CD4-positive, alpha-beta T cell treated with Interleukin-6 for 4 hours (primary cell): ENCODE results near the gene IL1RAPL1.
A peak's percentile ranks its signal among the peaks of the same experiment; 100 is the strongest.
"Not testable (repeated sequence)": the region's sequence is repeated elsewhere in the genome, so short reads cannot be mapped to it uniquely, and the experiment has no call there.

Source experiments
- DNase-seq: peaks from one replicate; pipeline ENCODE4 v3.0.0-alpha.2; 2020; ENCODE audit warnings: mixed read lengths

IL1RAPL1 gene

GRCh38 chrX:28638775-28639174 lies 51.5 kb downstream of the IL1RAPL1 start:
- no peak for DNase-seq

- no peak for DNase-seq
Observed at GRCh38 chrX:28639451-28639850, 52.2 kb downstream of the IL1RAPL1 start.

- no peak for DNase-seq
Observed at GRCh38 chrX:28649541-28649940, 62.3 kb downstream of the IL1RAPL1 start.

GRCh38 chrX:28651186-28651585 lies 63.9 kb downstream of the IL1RAPL1 start:
- DNase-seq = no peak

GRCh38 chrX:28659269-28659668 lies 72.0 kb downstream of the IL1RAPL1 start:
- peak; percentile 7 for DNase-seq

GRCh38 chrX:28665778-28666177 lies 78.5 kb downstream of the IL1RAPL1 start:
- no peak for DNase-seq

- no peak for DNase-seq
Observed at GRCh38 chrX:28668303-28668702, 81.1 kb downstream of the IL1RAPL1 start.

GRCh38 chrX:28668957-28669356 lies 81.7 kb downstream of the IL1RAPL1 start:
- no peak for DNase-seq

- no peak for DNase-seq
Observed at GRCh38 chrX:28670074-28670473, 82.8 kb downstream of the IL1RAPL1 start.

GRCh38 chrX:28675173-28675572 lies 87.9 kb downstream of the IL1RAPL1 start:
- DNase-seq = no peak

- DNase-seq = no peak
Observed at GRCh38 chrX:28693101-28693500, 105.9 kb downstream of the IL1RAPL1 start.

GRCh38 chrX:28697732-28698131 lies 110.5 kb downstream of the IL1RAPL1 start:
- DNase-seq = no peak

- no peak for DNase-seq
Observed at GRCh38 chrX:28701222-28701621, 114.0 kb downstream of the IL1RAPL1 start.

- DNase-seq = no peak
Observed at GRCh38 chrX:28706964-28707363, 119.7 kb downstream of the IL1RAPL1 start.

GRCh38 chrX:28709421-28709820 lies 122.2 kb downstream of the IL1RAPL1 start:
- DNase-seq = no peak

GRCh38 chrX:28717864-28718263 lies 130.6 kb downstream of the IL1RAPL1 start:
- no peak for DNase-seq

- no peak for DNase-seq
Observed at GRCh38 chrX:28718450-28718849, 131.2 kb downstream of the IL1RAPL1 start.

- no peak for DNase-seq
Observed at GRCh38 chrX:28719620-28720019, 132.4 kb downstream of the IL1RAPL1 start.

GRCh38 chrX:28752330-28752729 lies 165.1 kb downstream of the IL1RAPL1 start:
- DNase-seq = no peak

- DNase-seq = no peak
Observed at GRCh38 chrX:28756175-28756574, 168.9 kb downstream of the IL1RAPL1 start.

GRCh38 chrX:28756647-28757046 lies 169.4 kb downstream of the IL1RAPL1 start:
- DNase-seq = no peak

GRCh38 chrX:28757290-28757689 lies 170.0 kb downstream of the IL1RAPL1 start:
- no peak for DNase-seq

- not testable (repeated sequence) for DNase-seq
Observed at GRCh38 chrX:28766561-28766960, 179.3 kb downstream of the IL1RAPL1 start.

- DNase-seq = no peak
Observed at GRCh38 chrX:28773807-28774206, 186.6 kb downstream of the IL1RAPL1 start.

- no peak for DNase-seq
Observed at GRCh38 chrX:28787206-28787605, 200.0 kb downstream of the IL1RAPL1 start.

- DNase-seq = not testable (repeated sequence)
Observed at GRCh38 chrX:28800671-28801070, 213.4 kb downstream of the IL1RAPL1 start.
